Body of pancreas (tissue), 4 donors: ENCODE data around the gene FUCA2.

ENCODE experiments used
- CTCF ChIP-seq, 7 experiments: fragments of 450-650 bp in 4 of 7; fragments of 200-600 bp in 3 of 7; sonication (generic) in 3 of 7; IDR thresholded peaks; one replicate each; pipeline ENCODE4 v1.5.1; 2016 to 2019; ENCODE audit warnings: antibody characterized with exemption in 7 of 7
- POLR2A ChIP-seq, 3 donors: fragments of 450-650 bp; IDR thresholded peaks; one replicate each; pipeline ENCODE4 v1.6.1; 2016; ENCODE audit warnings: antibody characterized with exemption in 3 of 3, mild to moderate bottlenecking in 2 of 3

- TF ChIP-seq POLR2A (IDR thresholded peaks at IDR 0.05) (no peak), CTCF (IDR thresholded peaks at IDR 0.05) (no peak)
Observed at GRCh38 chr6:143522039-143522600, 10.6 kb upstream of the FUCA2 start.
